HEK293 (cell line): Measurements from ENCODE around the gene ZNF692.

Experiments
- PRDM1 ChIP-seq: fragments of 450-650 bp; formaldehyde crosslinking; IDR thresholded peaks from 2 replicates; pipeline ENCODE4; 2016; ENCODE audit warnings: missing biosample characterization, missing genetic modification characterization
- ZBTB21 ChIP-seq: fragments of 450-650 bp; formaldehyde crosslinking; IDR thresholded peaks from 2 replicates; pipeline ENCODE4 v1.5.1; 2017; ENCODE audit warnings: missing biosample characterization, missing genetic modification characterization
- ZFP41 ChIP-seq: fragments of 450-650 bp; formaldehyde crosslinking; IDR thresholded peaks from 2 replicates; pipeline ENCODE4 v1.5.1; 2016; ENCODE audit warnings: missing biosample characterization, missing genetic modification characterization, borderline replicate concordance
- ZNF121 ChIP-seq: fragments of 450-650 bp; formaldehyde crosslinking; IDR thresholded peaks from 2 replicates; pipeline ENCODE4 v1.5.1; 2016; ENCODE audit warnings: missing biosample characterization, missing genetic modification characterization
- ZNF18 ChIP-seq: fragments of 450-650 bp; formaldehyde crosslinking; IDR thresholded peaks from 2 replicates; pipeline ENCODE4 v1.5.1; 2016; ENCODE audit warnings: missing biosample characterization, missing genetic modification characterization
- TF ChIP-seq, protein P1 (sequence below): fragments of 450-650 bp; formaldehyde crosslinking; IDR thresholded peaks from 2 replicates; pipeline ENCODE4 v1.5.1; 2016; ENCODE audit warnings: missing biosample characterization, missing genetic modification characterization
- TF ChIP-seq, protein P2 (sequence below): fragments of 450-650 bp; formaldehyde crosslinking; conservative IDR thresholded peaks from 2 replicates; pipeline ENCODE4 v1.5.1; 2016; ENCODE audit warnings: low read depth, missing biosample characterization, missing genetic modification characterization

DNA sequence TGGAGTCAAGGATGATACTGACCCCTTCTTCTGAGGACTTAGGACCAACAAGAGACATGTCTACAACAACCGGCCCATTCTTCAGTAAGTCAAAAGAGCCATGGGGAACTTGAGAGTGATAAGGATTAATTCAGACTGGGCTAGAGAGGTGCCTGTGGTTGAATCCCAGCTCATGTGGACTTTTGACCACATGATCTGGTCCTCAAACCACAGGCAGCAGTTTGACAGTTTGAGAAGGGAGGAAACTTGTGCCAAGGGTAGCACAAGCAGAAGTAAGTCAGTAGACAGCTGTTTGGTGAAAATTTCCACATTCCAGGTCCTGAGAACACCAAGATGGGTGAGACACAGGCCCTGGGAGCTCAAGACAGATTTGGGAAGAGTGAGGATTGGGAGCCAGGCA, 53.0 kb downstream of the ZNF692 start:
- TF ChIP-seq, protein P1, sequence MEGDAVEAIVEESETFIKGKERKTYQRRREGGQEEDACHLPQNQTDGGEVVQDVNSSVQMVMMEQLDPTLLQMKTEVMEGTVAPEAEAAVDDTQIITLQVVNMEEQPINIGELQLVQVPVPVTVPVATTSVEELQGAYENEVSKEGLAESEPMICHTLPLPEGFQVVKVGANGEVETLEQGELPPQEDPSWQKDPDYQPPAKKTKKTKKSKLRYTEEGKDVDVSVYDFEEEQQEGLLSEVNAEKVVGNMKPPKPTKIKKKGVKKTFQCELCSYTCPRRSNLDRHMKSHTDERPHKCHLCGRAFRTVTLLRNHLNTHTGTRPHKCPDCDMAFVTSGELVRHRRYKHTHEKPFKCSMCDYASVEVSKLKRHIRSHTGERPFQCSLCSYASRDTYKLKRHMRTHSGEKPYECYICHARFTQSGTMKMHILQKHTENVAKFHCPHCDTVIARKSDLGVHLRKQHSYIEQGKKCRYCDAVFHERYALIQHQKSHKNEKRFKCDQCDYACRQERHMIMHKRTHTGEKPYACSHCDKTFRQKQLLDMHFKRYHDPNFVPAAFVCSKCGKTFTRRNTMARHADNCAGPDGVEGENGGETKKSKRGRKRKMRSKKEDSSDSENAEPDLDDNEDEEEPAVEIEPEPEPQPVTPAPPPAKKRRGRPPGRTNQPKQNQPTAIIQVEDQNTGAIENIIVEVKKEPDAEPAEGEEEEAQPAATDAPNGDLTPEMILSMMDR (tag by site-specific recombination) = no peak
- no peak for TF ChIP-seq ZBTB21 (tag by site-specific recombination)
- no peak for TF ChIP-seq ZNF121 (tag by site-specific recombination)
- TF ChIP-seq PRDM1 (tag by site-specific recombination) = no peak
- TF ChIP-seq, protein P2, sequence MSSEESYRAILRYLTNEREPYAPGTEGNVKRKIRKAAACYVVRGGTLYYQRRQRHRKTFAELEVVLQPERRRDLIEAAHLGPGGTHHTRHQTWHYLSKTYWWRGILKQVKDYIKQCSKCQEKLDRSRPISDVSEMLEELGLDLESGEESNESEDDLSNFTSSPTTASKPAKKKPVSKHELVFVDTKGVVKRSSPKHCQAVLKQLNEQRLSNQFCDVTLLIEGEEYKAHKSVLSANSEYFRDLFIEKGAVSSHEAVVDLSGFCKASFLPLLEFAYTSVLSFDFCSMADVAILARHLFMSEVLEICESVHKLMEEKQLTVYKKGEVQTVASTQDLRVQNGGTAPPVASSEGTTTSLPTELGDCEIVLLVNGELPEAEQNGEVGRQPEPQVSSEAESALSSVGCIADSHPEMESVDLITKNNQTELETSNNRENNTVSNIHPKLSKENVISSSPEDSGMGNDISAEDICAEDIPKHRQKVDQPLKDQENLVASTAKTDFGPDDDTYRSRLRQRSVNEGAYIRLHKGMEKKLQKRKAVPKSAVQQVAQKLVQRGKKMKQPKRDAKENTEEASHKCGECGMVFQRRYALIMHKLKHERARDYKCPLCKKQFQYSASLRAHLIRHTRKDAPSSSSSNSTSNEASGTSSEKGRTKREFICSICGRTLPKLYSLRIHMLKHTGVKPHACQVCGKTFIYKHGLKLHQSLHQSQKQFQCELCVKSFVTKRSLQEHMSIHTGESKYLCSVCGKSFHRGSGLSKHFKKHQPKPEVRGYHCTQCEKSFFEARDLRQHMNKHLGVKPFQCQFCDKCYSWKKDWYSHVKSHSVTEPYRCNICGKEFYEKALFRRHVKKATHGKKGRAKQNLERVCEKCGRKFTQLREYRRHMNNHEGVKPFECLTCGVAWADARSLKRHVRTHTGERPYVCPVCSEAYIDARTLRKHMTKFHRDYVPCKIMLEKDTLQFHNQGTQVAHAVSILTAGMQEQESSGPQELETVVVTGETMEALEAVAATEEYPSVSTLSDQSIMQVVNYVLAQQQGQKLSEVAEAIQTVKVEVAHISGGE = no peak
- TF ChIP-seq ZNF18 (tag by site-specific recombination) = no peak
- TF ChIP-seq ZFP41 = no peak
